ES-I3 (cell line): ENCODE measurements around the gene TEP1.
"Not testable (repeated sequence)": the region's sequence is repeated elsewhere in the genome, so short reads cannot be mapped to it uniquely, and the experiment has no call there.

Experiments
- H3K36me3 ChIP-seq: 2 replicates; pipeline ENCODE4 v1.6.1; 2013; ENCODE audit warnings: mild to moderate bottlenecking, low read length, control low read depth, moderate library complexity; ENCODE audit not compliant: insufficient read depth
- H3K4me1 ChIP-seq: 2 replicates; pipeline ENCODE4 v1.6.1; 2013; ENCODE audit warnings: mild to moderate bottlenecking, control low read depth, low read length; ENCODE audit not compliant: insufficient read depth
- H3K9ac ChIP-seq: 2 replicates; pipeline ENCODE4 v1.6.1; 2013; ENCODE audit warnings: low read depth, mild to moderate bottlenecking, low read length, moderate library complexity
- H3K9me3 ChIP-seq: 2 replicates; pipeline ENCODE4 v1.6.1; 2013; ENCODE audit warnings: mild to moderate bottlenecking, low read length, moderate library complexity; ENCODE audit not compliant: control insufficient read depth, insufficient read depth

TEP1 gene

GRCh38 chr14:20412876-20413743 lies at the start of gene TEP1:
TSS of gene TEP1 (minus strand) at chr14:20413501. CDS start at chr14:20408439, 5,062 bp downstream.
- H3K9ac ChIP-seq = peak within 1 kb of the TSS; percentile 87
- peaks cover 9% of the 10 kb centered on the region for H3K4me1 ChIP-seq
- H3K36me3 ChIP-seq = no peaks in the 10 kb centered on the region
- no peaks in the 10 kb centered on the region for H3K9me3 ChIP-seq

- peak within 1 kb of the TSS; percentile 61 for H3K9ac ChIP-seq
- H3K4me1 ChIP-seq = peaks cover 10% of the 10 kb centered on the region
- no peaks in the 10 kb centered on the region for H3K9me3 ChIP-seq
- peaks cover 19% of the 10 kb centered on the region for H3K36me3 ChIP-seq
Measured at GRCh38 chr14:20461225-20462141, 48.2 kb upstream of the TEP1 start, which contains the start of gene PIP4P1. TSS of gene PIP4P1 (minus strand) at chr14:20461434. CDS start at chr14:20461325, 109 bp downstream.

GRCh38 chr14:20460458-20461224 lies 47.3 kb upstream of the TEP1 start:
- Histone ChIP-seq H3K36me3 (peaks cover 25% of the 10 kb centered on the region), H3K4me1 (peaks cover 10% of the 10 kb centered on the region), H3K9me3 (no peaks in the 10 kb centered on the region), H3K9ac (peak overlapping the region; percentile 61; the same call in 1 of the 2 replicates)

- H3K4me1 ChIP-seq = peaks cover 10% of the 10 kb centered on the region
Measured at GRCh38 chr14:20458031-20458789, 44.9 kb upstream of the TEP1 start.

GRCh38 chr14:20456971-20457370 lies 43.7 kb upstream of the TEP1 start:
- H3K9ac ChIP-seq = no peak overlapping the region
- H3K36me3 ChIP-seq = peaks cover 30% of the 10 kb centered on the region
- H3K9me3 ChIP-seq = no peaks in the 10 kb centered on the region
- peaks cover 4% of the 10 kb centered on the region; the same call in 1 of the 2 replicates for H3K4me1 ChIP-seq

More at GRCh38 chr14:20458031-20458789, 44.9 kb upstream of the TEP1 start:
- Histone ChIP-seq H3K36me3 (peaks cover 25% of the 10 kb centered on the region), H3K9ac (no peak overlapping the region), H3K9me3 (no peaks in the 10 kb centered on the region)

GRCh38 chr14:20455355-20456300 lies 42.3 kb upstream of the TEP1 start:
- H3K36me3 ChIP-seq = peaks cover 31% of the 10 kb centered on the region
- H3K9me3 ChIP-seq = no peaks in the 10 kb centered on the region
- peaks cover 4% of the 10 kb centered on the region; the same call in 1 of the 2 replicates for H3K4me1 ChIP-seq
- peak overlapping the region; percentile 89 for H3K9ac ChIP-seq

GRCh38 chr14:20454516-20455354 lies 41.4 kb upstream of the TEP1 start, which contains the start of the genes APEX1 and OSGEP:
TSS of gene APEX1 (plus strand) at chr14:20455226. CDS start at chr14:20455646, 420 bp downstream.
TSS of gene OSGEP (minus strand) at chr14:20454812. CDS start at chr14:20454683, 129 bp downstream.
- Histone ChIP-seq H3K36me3 (peaks cover 37% of the 10 kb centered on the region), H3K9me3 (no peaks in the 10 kb centered on the region), H3K4me1 (no peaks in the 10 kb centered on the region), H3K9ac (peak within 1 kb of the TSS; percentile 89)

GRCh38 chr14:20452831-20453230 lies 39.5 kb upstream of the TEP1 start:
- H3K9me3 ChIP-seq, H3K9ac ChIP-seq, H3K4me1 ChIP-seq: not testable (repeated sequence)
- peaks cover 47% of the 10 kb centered on the region for H3K36me3 ChIP-seq

- H3K9ac ChIP-seq = no peak overlapping the region
- H3K9me3 ChIP-seq = 0 out of 2 replicates have a peak, but pooled peaks cover 3% of the 10 kb centered on the region
- H3K36me3 ChIP-seq = peaks cover 42% of the 10 kb centered on the region
- H3K4me1 ChIP-seq = no peaks in the 10 kb centered on the region
Measured at GRCh38 chr14:20446889-20447288, 33.6 kb upstream of the TEP1 start.

GRCh38 chr14:20443650-20444049 lies 30.3 kb upstream of the TEP1 start:
- not testable (repeated sequence) for H3K9me3 ChIP-seq, H3K9ac ChIP-seq, H3K4me1 ChIP-seq
- peaks cover 28% of the 10 kb centered on the region for H3K36me3 ChIP-seq

GRCh38 chr14:20441461-20441860 lies 28.2 kb upstream of the TEP1 start:
- Histone ChIP-seq H3K4me1 (no peaks in the 10 kb centered on the region), H3K36me3 (peaks cover 8% of the 10 kb centered on the region), H3K9me3 (0 out of 2 replicates have a peak, but pooled peaks cover 3% of the 10 kb centered on the region), H3K9ac (no peak overlapping the region)
